Upper lobe of left lung (tissue), 6 donors: ENCODE results near the gene NAT8L. TPM values are rescaled to one million over a fixed set of nuclear protein-coding genes. Genes with fewer than 3 reads are reported as not detected.
"Not testable (repeated sequence)": the region's sequence is repeated elsewhere in the genome, so short reads cannot be mapped to it uniquely, and the experiment has no call there.

Source experiments
- ATAC-seq, 2 donors: fragments of 200-7000 bp; cut with Tn5 transposase; one replicate each; pipeline ENCODE4 v1.9.1; 2022; ENCODE audit warnings: mild to moderate bottlenecking in 2 of 2, moderate library complexity in 2 of 2; ENCODE audit not compliant: low FRiP score in 2 of 2
- DNase-seq, 2 donors: peaks; one replicate each; pipeline ENCODE4 v3.0.0-alpha.2; 2019 to 2020
- H3K27ac ChIP-seq, 4 donors: fragments of 200-600 bp; sonication (generic); one replicate each; pipeline ENCODE4 v1.5.1; 2016 to 2019
- H3K27me3 ChIP-seq, 4 donors: fragments of 200-600 bp; sonication (generic); one replicate each; pipeline ENCODE4 v1.5.1; 2017 to 2019
- H3K36me3 ChIP-seq, 4 donors: fragments of 200-600 bp; sonication (generic); one replicate each; pipeline ENCODE4 v1.5.1; 2016 to 2019
- H3K4me1 ChIP-seq, 4 donors: fragments of 200-600 bp; sonication (generic); one replicate each; pipeline ENCODE4 v1.5.1; 2018 to 2019
- H3K4me3 ChIP-seq, 4 donors: fragments of 200-600 bp; sonication (generic); one replicate each; pipeline ENCODE4 v1.5.1; 2017 to 2019; ENCODE audit warnings: mild to moderate bottlenecking in 2 of 4, moderate library complexity in 1 of 4
- H3K9me3 ChIP-seq, 4 donors: fragments of 200-600 bp; sonication (generic); one replicate each; pipeline ENCODE4 v1.5.1; 2018 to 2019
- EP300 ChIP-seq, 4 donors: sonication (generic); formaldehyde crosslinking; IDR thresholded peaks; one replicate each; pipeline ENCODE4 v1.5.1; 2017; ENCODE audit warnings: antibody characterized with exemption in 4 of 4, control low read depth in 2 of 4
- POLR2A ChIP-seq, 4 donors: fragments of 450-650 bp; IDR thresholded peaks; one replicate each; pipeline ENCODE4 v1.5.1; 2016 to 2017; ENCODE audit warnings: antibody characterized with exemption in 4 of 4, mild to moderate bottlenecking in 2 of 4
- POLR2AphosphoS5 ChIP-seq, 2 donors: sonication (generic); formaldehyde crosslinking; IDR thresholded peaks; one replicate each; pipeline ENCODE4 v1.5.1; 2017; ENCODE audit warnings: antibody characterized with exemption in 2 of 2
- WGBS, 2 donors: methylation state at CpG; one replicate each; pipeline ENCODE4 v1.1.5; 2017 to 2018; 5-methylcytosine and 5-hydroxymethylcytosine counted together
- total RNA-seq, 6 donors: library from RNA; depleted of rRNA in 4 of 6; stranded (reverse); fragments of >200 nt in 4 of 6; gene quantifications; one replicate each; pipeline versions ENCODE4 v1.1.0 to v1.2.1, GENCODE V29; 2016 to 2021
- TF ChIP-seq, protein P1 (sequence below), 6 experiments: fragments of 450-650 bp in 4 of 6; fragments of 200-600 bp in 2 of 6; sonication (generic) in 2 of 6; IDR thresholded peaks; one replicate each; pipeline ENCODE4 v1.5.1; 2016 to 2019; ENCODE audit warnings: antibody characterized with exemption in 6 of 6
- donor health status: DM: no; HTN: no; CAD: no; lungs with moderate emphysema.
- donor health status: DM: no; HTN: yes; CAD: no; lungs with severe emphysema.

NAT8L gene
- total RNA-seq, 6 donors from 2014 or later, result 0.15 to 0.37 (median 0.30) TPM; not detected in 2

DNA sequence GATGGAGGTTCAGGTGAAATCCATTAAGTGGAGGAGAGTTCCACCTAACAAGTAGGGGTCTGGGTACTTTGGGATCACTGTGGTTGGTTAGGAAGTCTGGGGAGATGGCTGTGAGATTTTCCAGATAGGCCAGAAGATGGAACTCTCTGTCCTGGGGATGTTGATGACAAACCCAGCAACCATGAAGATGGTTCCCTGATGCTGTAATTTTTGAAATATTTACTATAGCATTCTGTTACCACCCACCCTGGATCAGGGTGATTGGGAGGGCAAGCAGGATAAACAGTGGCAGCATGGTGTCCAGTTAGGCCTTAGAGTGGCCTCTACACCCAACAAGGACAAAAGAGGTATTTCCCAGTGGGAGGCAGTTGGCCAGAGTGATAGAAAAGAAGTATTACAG, 34.4 kb upstream of the NAT8L start:
- Histone ChIP-seq H3K9me3 (no peaks in the 10 kb centered on the region), H3K27me3 (no peaks in the 10 kb centered on the region), H3K4me1 (no peaks in the 10 kb centered on the region), H3K27ac (no peak overlapping the region), H3K4me3 (no peak overlapping the region), H3K36me3 (no peaks in the 10 kb centered on the region)
- no peak for ATAC-seq
- no peak for DNase-seq
- no peak for TF ChIP-seq POLR2AphosphoS5 (IDR thresholded peaks at IDR 0.05)
- TF ChIP-seq POLR2A (IDR thresholded peaks at IDR 0.05), result no peak
- TF ChIP-seq, protein P1, sequence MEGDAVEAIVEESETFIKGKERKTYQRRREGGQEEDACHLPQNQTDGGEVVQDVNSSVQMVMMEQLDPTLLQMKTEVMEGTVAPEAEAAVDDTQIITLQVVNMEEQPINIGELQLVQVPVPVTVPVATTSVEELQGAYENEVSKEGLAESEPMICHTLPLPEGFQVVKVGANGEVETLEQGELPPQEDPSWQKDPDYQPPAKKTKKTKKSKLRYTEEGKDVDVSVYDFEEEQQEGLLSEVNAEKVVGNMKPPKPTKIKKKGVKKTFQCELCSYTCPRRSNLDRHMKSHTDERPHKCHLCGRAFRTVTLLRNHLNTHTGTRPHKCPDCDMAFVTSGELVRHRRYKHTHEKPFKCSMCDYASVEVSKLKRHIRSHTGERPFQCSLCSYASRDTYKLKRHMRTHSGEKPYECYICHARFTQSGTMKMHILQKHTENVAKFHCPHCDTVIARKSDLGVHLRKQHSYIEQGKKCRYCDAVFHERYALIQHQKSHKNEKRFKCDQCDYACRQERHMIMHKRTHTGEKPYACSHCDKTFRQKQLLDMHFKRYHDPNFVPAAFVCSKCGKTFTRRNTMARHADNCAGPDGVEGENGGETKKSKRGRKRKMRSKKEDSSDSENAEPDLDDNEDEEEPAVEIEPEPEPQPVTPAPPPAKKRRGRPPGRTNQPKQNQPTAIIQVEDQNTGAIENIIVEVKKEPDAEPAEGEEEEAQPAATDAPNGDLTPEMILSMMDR (IDR thresholded peaks at IDR 0.05), result no peak
- no peak for TF ChIP-seq EP300 (IDR thresholded peaks at IDR 0.05)

DNA sequence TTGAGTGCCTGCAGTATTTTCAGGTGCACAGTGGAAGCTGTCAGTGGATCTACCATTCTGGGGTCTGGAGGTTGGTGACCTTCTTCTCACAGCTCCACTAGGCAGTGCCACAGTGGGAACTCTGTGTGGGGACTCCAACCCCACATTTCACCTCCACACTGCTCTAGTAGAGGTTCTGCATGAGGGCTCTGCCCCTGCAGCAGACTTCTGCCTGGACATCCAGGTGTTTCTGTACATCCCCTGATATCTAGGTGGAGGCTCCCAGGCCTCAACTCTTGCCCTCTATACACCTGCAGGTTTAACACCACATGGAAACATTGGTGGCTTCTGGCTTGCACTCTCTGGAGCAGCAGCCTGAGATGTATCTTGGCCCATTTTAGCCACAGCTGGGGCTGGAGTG, 33.3 kb upstream of the NAT8L start:
- Histone ChIP-seq H3K36me3 (no peaks in the 10 kb centered on the region), H3K4me1 (no peaks in the 10 kb centered on the region), H3K9me3 (no peaks in the 10 kb centered on the region), H3K27me3 (no peaks in the 10 kb centered on the region), H3K27ac (no peak overlapping the region), H3K4me3 (no peak overlapping the region)
- no peak for TF ChIP-seq POLR2A (IDR thresholded peaks at IDR 0.05)
- TF ChIP-seq, protein P1 (IDR thresholded peaks at IDR 0.05), result no peak
- no peak for TF ChIP-seq POLR2AphosphoS5 (IDR thresholded peaks at IDR 0.05)
- TF ChIP-seq EP300 (IDR thresholded peaks at IDR 0.05), result no peak
- no peak for ATAC-seq
- DNase-seq, result no peak

DNA sequence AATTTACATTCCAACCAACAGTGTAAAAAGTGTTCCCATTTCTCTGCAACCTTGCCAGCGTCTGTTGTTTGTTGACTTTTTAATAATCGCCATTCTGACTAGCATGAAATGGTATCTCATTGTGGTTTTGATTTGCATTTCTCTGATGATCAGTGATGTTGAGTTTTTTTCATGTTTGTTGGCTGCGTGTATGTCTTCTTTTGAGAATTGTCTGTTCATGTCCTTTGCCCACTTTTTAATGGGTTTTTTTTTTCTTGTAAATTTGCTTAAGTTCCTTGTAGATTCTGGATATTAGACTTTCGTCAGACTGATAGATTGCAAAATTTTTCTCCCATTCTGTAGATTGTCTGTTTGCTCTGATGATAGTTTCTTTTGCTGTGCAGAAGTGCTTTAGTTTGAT, 32.0 kb upstream of the NAT8L start:
- H3K27me3 ChIP-seq, H3K4me1 ChIP-seq, H3K27ac ChIP-seq, H3K9me3 ChIP-seq, H3K36me3 ChIP-seq, ATAC-seq, DNase-seq, H3K4me3 ChIP-seq: not testable (repeated sequence)
- 84 to 88% methylated on average over 4 of the region's 4 CpGs for WGBS, 2 donors

DNA sequence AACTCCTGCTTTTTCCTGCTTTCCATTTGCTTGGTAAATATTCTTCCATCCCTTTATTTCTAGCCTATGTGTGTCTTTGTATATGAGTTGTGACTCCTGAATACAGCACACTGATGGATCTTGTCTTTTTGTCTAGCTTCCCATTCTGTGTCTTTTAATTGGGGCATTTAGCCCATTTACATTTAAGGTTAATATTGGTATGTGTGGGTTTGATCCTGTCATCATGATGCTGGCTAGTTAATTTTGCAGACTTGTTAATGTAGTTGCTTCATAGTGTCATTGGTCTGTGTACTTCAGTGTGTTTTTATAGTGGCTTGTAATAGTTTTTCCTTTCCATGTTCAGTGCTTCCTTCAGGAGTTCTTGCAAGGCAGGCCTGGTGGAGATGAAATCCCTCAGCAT, 28.0 kb upstream of the NAT8L start:
- H3K4me3 ChIP-seq, H3K36me3 ChIP-seq, H3K27me3 ChIP-seq, ATAC-seq, DNase-seq, H3K9me3 ChIP-seq, H3K27ac ChIP-seq, H3K4me1 ChIP-seq: not testable (repeated sequence)

DNA sequence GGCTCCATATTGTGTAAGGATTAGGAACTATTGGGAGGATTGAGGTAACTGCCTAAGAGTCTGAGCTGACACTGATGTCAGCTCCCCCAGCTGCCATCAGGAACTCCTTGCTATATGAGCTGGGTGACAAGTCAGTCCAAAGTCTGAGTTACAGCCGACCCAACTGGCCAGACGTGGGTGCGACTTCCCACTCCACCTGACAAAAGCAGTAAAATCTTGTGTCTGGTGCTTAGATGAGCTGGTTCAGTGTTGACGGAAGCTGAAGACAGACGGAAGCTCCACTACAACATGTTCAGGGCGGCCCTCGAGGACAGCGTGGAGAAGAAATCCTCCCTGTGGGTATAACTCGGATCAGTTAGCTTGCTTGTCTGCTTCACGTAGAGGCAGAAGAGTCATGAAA, 22.8 kb upstream of the NAT8L start:
- ATAC-seq, result no peak
- H3K4me3 ChIP-seq, result no peak overlapping the region
- no peaks in the 10 kb centered on the region for H3K9me3 ChIP-seq
- H3K36me3 ChIP-seq, result no peaks in the 10 kb centered on the region
- DNase-seq, result no peak
- WGBS, 2 donors, result 88 to 93% methylated on average over 10 of the region's 10 CpGs
- peaks cover 0 to 14% (median 13%) of the 10 kb centered on the region in 4 donors for H3K27me3 ChIP-seq
- H3K4me1 ChIP-seq, result peaks cover 8 to 12% (median 11%) of the 10 kb centered on the region in 4 donors
- TF ChIP-seq POLR2AphosphoS5 (IDR thresholded peaks at IDR 0.05), result no peak
- TF ChIP-seq EP300 (IDR thresholded peaks at IDR 0.05), result no peak
- no peak for TF ChIP-seq POLR2A (IDR thresholded peaks at IDR 0.05)
- TF ChIP-seq, protein P1 (IDR thresholded peaks at IDR 0.05), result no peak
- no peak overlapping the region for H3K27ac ChIP-seq

DNA sequence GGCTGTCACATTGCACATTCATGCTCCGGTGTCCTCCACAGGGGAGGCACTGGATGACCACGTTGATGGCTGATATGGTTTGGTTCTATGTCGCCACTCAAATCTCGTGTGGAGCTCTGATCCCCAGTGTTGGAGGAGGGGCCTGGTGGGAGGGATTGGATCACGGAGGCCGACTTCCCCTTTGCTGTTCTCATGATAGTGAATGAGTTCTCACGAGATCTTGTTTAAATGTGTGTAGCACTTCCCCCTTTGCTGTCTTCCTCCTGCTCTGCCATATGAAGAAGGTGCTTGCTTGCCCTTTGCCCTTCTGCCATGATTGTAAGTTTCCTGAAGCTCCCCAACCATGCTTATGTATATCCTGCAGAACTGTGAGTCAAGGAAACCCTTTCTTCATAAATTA, 22.3 kb upstream of the NAT8L start:
- TF ChIP-seq POLR2AphosphoS5 (IDR thresholded peaks at IDR 0.05), result no peak
- TF ChIP-seq EP300 (IDR thresholded peaks at IDR 0.05), result no peak
- TF ChIP-seq, protein P1 (IDR thresholded peaks at IDR 0.05), result no peak
- no peak for TF ChIP-seq POLR2A (IDR thresholded peaks at IDR 0.05)
- no peak overlapping the region for H3K27ac ChIP-seq
- no peak overlapping the region for H3K4me3 ChIP-seq
- ATAC-seq, result no peak
- peaks cover 13 to 17% (median 17%) of the 10 kb centered on the region in 4 donors for H3K4me1 ChIP-seq
- DNase-seq, result no peak
- H3K36me3 ChIP-seq, result no peaks in the 10 kb centered on the region
- H3K9me3 ChIP-seq, result no peaks in the 10 kb centered on the region
- WGBS, 2 donors, result 60 to 73% methylated on average over 7 of the region's 7 CpGs
- H3K27me3 ChIP-seq, result peaks cover 0 to 20% (median 16%) of the 10 kb centered on the region in 4 donors
